Hematopoietic multipotent progenitor cell treated with erythropoietin and hydrocortisone succinate and interleukin-3 and kit ligand, for 17 days (in vitro differentiated cells): Measurements from ENCODE around the gene MYO1G.
"Not testable (repeated sequence)": the region's sequence is repeated elsewhere in the genome, so short reads cannot be mapped to it uniquely, and the experiment has no call there.

Source experiments
- DNase-seq: peaks from one replicate; pipeline ENCODE4 v3.0.0-alpha.2; 2015; ENCODE audit warnings: low spot score

MYO1G gene

DNA sequence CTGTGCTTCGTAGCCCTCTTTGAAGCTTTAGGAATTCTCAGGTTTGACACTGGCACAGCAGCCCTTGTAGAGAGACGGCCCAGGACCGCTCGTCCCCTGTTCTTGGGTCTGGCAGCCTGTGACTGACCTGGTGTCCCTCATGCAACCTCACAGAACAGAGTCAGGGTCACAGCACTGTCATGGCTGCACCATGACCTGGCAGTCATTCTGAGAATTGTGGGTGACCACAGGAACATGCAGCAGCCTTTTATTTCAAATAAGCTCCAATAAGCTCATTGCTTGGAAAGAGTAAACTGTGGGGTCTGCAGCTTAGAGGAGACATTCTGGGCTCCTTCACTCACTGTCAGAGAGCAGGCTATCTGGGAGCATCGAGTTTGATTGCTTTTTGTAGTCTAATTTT, 42.5 kb downstream of the MYO1G start:
- DNase-seq = no peak

- no peak for DNase-seq
These were observed 43.2 kb downstream of the MYO1G start for GRCh38 chr7:44935583-44935982.

DNA sequence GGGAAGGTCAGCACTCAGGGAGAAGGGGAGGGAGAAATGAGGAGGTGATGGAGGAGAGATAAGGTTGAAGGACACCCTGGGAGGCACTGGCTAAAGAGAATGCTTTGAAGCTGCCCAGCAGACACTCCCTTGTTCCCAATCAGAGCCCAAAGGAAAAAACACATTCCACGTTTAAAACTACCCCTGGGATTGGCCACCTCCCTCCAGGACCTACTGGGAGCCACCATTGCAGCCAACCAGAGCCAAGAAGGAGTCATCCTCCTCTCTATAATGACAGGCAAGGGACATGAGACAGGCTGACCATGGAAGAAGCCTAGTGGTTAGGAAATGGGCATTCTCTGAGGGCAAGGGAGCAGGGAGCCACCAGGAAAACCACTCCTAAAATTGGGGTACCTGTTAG, 43.8 kb downstream of the MYO1G start:
- DNase-seq = no peak

GRCh38 chr7:44934510-44934909, 44.3 kb downstream of the MYO1G start:
- not testable (repeated sequence) for DNase-seq

DNA sequence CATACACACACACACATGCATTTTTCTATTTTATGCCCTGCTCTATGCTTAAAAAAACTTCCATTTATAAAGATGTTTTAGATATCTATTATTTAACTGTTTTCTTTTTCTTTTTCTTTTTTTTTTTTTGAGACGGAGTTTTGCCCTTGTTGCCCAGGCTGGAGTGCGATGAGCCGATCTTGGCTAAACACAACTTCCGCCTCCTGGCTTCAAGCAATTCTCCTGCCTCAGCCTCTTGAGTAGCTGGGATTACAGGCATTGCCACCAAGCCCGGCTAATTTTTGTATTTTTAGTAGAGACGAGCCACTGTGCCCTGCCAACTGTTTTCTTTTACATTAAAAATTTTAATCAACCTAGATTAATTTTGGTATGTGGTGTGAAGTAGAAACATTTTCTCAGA, 47.9 kb downstream of the MYO1G start:
- no peak for DNase-seq

- no peak for DNase-seq
These were observed 56.5 kb downstream of the MYO1G start for GRCh38 chr7:44922351-44922694.

DNA sequence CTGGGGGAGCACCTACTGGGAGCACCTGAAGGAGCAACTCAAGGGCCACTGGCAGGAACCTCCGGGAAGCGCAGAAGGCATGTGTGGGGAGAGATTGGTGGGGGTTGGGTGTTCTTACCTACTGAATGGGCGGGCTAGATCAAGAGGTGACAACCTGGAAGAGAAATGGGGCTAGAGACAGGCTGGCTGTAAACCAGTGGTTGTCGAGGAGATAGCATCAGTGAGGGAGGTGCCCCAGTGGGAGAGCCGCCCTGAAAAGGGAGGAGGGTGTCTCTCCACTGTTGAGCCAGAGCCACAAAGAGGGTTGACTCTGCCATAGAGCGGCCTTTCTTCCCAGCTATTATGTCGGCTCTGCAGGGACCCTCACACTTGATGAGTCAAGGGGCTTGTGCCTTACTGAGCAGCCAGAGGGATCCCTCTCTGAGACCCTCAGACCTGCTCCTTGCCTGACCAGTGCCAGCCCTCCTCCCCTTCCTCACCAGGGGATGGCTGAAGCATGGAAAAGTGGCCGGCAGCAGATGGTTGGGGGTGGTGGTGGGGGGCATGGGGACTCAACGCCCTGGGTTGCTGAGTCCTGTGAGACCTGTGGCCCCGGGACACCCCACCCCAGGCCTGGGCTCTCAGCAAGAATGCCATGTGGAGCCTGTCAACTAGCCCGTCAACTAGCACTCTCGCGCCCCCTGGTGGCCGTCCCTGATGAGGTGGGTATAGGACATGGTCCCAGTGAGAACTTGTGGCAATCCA, 57.0 kb downstream of the MYO1G start:
- DNase-seq = peak; percentile 91

DNA sequence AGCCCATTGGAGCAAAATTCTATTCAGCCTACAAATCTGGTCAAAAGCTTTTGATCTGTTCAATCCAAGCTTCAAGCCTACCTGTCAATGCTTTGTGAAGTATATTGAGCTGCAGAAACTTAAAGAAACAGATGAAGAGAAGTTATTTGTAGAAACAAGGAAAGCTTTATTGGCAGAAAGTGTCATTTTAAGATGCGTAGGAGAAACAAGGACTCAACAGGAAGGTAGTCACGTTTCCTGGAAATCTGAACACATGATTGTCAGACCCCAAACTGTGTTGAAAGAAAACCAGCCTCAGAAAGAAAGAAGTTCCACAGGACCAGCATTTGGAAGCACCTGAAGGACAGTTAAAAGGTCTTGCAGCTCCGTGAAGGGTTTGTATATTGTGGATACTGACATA, 58.7 kb downstream of the MYO1G start:
- DNase-seq = no peak

GRCh38 chr7:44918029-44918428, 60.8 kb downstream of the MYO1G start:
- DNase-seq = no peak

DNA sequence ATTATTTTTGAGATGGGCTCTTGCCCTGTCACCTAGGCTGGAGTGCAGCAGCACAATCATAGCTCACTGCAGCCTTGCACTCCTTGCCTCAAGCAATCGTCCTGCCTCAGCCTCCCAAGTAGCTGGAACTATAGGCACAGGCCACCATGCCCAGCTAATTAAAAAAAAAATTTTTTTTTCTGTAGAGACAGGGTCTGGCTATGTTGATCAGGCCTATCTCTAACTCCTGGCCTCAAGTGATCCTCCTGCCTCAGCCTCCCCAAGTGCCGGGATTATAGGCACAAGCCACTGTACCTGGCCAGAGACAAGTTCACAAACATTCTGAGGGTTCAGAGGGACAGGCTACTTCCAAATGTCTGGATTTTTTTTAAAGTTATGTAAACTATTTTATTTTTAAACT, 61.4 kb downstream of the MYO1G start:
- no peak for DNase-seq

- no peak for DNase-seq
These were observed 63.7 kb downstream of the MYO1G start for GRCh38 chr7:44914992-44915607.

- DNase-seq = no peak
These were observed 66.0 kb downstream of the MYO1G start for GRCh38 chr7:44912775-44913347.
